ENCODE data around the gene IZUMO4.

The IZUMO4 gene

DNA sequence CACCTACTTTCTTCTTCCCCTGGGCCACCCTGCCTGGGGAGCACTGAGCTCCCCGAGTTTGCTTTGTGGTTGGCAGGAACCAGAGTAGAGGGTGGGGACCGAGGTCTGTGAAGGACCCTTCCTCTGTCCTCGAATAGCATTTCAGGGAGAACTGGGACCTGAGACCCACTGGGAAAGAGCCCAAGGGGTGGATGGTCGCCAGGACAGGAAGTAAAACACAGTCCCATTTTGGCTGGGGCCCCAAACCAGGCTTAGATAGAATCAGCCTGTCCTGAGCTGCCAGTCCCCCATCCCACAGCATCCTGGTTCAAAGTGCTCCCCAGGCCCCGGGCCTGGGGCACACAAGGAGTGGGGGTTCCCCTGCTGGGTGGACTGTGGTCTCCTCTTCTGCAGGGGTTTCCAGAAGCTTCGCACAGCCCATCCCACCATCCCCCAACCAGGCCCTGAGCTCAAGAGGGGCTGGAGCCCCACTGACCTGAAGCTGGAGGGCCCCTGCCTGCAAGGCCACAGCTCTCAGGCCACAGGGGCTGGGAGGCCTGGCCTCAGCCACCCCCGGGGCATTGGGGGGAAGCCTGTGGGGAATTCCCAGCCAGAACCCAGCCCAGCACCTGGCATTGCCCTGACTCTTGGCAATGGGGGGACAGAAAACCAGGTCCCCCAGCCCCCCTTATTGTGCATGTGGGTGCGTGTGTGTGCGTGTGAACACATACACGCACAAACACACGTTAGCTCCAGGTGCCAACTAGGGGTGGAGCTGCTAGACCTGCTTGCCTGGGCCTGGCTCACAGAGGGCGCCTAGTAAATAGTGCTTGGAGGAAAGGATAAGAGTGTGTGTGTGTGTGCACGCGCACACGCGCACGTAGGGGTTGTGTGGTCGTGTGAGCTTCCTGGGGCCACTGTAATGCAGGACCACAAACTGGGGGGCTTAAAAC, 44.7 kb upstream of the IZUMO4 start:
- no peak for TF ChIP-seq FOXA1 (IDR thresholded peaks at IDR 0.05)
- no peak for TF ChIP-seq L3MBTL2 (conservative IDR thresholded peaks at IDR 0.05)
- no peak for TF ChIP-seq ELF4 (IDR thresholded peaks at IDR 0.05)
- no peak for TF ChIP-seq CTBP1 (IDR thresholded peaks at IDR 0.05; ENCODE audit: borderline replicate concordance)
- TF ChIP-seq, protein P1, sequence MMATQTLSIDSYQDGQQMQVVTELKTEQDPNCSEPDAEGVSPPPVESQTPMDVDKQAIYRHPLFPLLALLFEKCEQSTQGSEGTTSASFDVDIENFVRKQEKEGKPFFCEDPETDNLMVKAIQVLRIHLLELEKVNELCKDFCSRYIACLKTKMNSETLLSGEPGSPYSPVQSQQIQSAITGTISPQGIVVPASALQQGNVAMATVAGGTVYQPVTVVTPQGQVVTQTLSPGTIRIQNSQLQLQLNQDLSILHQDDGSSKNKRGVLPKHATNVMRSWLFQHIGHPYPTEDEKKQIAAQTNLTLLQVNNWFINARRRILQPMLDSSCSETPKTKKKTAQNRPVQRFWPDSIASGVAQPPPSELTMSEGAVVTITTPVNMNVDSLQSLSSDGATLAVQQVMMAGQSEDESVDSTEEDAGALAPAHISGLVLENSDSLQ (IDR thresholded peaks at IDR 0.05) = no peak
- TF ChIP-seq FOXM1 (IDR thresholded peaks at IDR 0.05; ENCODE audit: borderline replicate concordance) = no peak
- TF ChIP-seq FOXK2 (IDR thresholded peaks at IDR 0.05) = no peak
- no peak for TF ChIP-seq NFRKB (IDR thresholded peaks at IDR 0.05)
- no peak for TF ChIP-seq TARDBP (IDR thresholded peaks at IDR 0.05)
- TF ChIP-seq HDGF (IDR thresholded peaks at IDR 0.05; ENCODE audit: borderline replicate concordance) = no peak
- TF ChIP-seq ZNF384 (IDR thresholded peaks at IDR 0.05) = no peak
- TF ChIP-seq SP1 (IDR thresholded peaks at IDR 0.05) = no peak
- TF ChIP-seq LEF1 (IDR thresholded peaks at IDR 0.05; ENCODE audit: borderline replicate concordance) = no peak
- TF ChIP-seq SUZ12 (IDR thresholded peaks at IDR 0.05) = no peak
- CTCF ChIA-PET = interaction anchor here (1.0 kb wide), 1 partner anchor 18 kb away, joined by 3 read pairs; no protein-coding TSS in a partner anchor
- POLR2A ChIA-PET = interaction anchor here (0.9 to 3.8 kb wide), 9 partner anchors 9 to 100 kb away, joined by 3 to 33 read pairs (median 5); partner anchors contain the start of gene AP3D1
- no peak for DNase-seq (ENCODE audit: extremely low spot score)

DNA sequence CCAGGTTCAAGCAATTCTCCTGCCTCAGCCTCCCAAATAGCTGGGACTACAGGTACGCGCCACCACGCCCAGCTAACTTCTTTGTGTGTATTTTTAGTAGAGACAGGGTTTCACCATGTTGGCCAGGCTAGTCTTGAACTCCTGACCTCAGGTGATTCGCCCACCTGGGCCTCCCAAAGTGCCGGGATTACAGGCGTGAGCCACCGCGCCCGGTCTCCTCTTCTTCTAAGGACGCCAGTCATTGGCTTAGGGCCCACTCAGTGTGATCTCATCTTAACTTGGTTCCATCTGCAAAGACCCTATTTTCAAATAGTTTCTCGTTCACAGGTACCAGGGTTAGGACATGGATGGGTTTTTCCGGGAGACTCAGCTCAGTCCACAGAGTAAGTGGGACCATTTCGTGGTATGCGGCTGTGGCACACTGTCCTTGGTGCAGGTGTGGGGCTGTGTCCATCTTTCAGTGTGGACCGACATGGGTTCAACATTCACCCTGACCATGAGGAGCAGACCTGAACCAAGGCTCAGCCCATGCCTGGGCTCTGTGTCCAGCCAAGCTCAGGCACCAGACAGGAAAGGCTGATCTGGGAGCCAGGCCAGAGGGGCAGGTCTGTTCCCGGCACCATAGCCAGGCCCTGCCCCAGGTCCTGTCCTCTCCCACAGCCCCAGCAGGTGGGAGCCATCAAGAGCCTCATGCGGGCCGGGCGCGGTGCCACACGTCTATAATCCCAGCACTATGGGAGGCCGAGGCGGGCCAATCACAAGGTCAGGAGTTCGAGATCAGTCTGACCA, 42.9 kb upstream of the IZUMO4 start:
- no peak for TF ChIP-seq L3MBTL2 (conservative IDR thresholded peaks at IDR 0.05)
- TF ChIP-seq ELF4 (IDR thresholded peaks at IDR 0.05) = no peak
- no peak for TF ChIP-seq LEF1 (IDR thresholded peaks at IDR 0.05; ENCODE audit: borderline replicate concordance)
- TF ChIP-seq FOXK2 (IDR thresholded peaks at IDR 0.05) = no peak
- no peak for TF ChIP-seq SUZ12 (IDR thresholded peaks at IDR 0.05)
- TF ChIP-seq, protein P1 (IDR thresholded peaks at IDR 0.05) = no peak
- no peak for TF ChIP-seq FOXM1 (IDR thresholded peaks at IDR 0.05; ENCODE audit: borderline replicate concordance)
- no peak for TF ChIP-seq SP1 (IDR thresholded peaks at IDR 0.05)
- TF ChIP-seq ARNT (IDR thresholded peaks at IDR 0.05) = no peak
- no peak for TF ChIP-seq CTBP1 (IDR thresholded peaks at IDR 0.05; ENCODE audit: borderline replicate concordance)
- no peak for TF ChIP-seq TARDBP (IDR thresholded peaks at IDR 0.05)
- no peak for TF ChIP-seq FOXA1 (IDR thresholded peaks at IDR 0.05)
- TF ChIP-seq HDGF (IDR thresholded peaks at IDR 0.05; ENCODE audit: borderline replicate concordance) = no peak
- no peak for TF ChIP-seq NFRKB (IDR thresholded peaks at IDR 0.05)
- TF ChIP-seq BHLHE40 (IDR thresholded peaks at IDR 0.05; ENCODE audit: borderline replicate concordance) = no peak
- no peak for TF ChIP-seq ZNF384 (IDR thresholded peaks at IDR 0.05)
- ChIA-PET POLR2A (interaction anchor here (3.8 kb wide), 1 partner anchor 11 kb away, joined by 20 read pairs; no protein-coding TSS in a partner anchor), CTCF (no interaction called here)
- DNase-seq (ENCODE audit: extremely low spot score) = no peak

DNA sequence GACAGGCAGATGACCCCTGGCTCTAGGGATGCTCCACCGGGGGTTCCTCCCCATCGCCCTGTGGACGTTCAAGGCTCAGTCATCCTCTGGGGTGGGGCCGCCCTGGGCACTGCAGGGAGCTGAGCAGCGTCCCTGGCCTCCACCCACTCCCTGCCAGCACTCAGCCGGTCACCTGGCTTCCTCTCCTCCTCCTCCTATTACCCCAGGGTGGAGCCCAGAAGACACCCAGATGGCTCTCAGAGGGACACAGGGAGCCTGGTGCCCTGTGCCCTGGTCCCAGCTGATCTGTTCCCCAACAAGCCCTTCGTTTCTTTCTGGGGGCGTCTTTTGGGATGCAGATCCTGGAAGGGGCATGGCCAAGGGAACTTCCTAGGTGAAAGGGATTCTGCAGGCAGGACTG, 42.0 kb upstream of the IZUMO4 start:
- ChIA-PET CTCF (no interaction called here), POLR2A (interaction anchor here (3.8 kb wide), 1 partner anchor 12 kb away, joined by 20 read pairs; no protein-coding TSS in a partner anchor)
- TF ChIP-seq NFRKB (IDR thresholded peaks at IDR 0.05) = no peak
- TF ChIP-seq FOXA1 (IDR thresholded peaks at IDR 0.05) = no peak
- no peak for TF ChIP-seq L3MBTL2 (conservative IDR thresholded peaks at IDR 0.05)
- no peak for TF ChIP-seq SP1 (IDR thresholded peaks at IDR 0.05)
- TF ChIP-seq ZNF384 (IDR thresholded peaks at IDR 0.05) = no peak
- no peak for TF ChIP-seq ARNT (IDR thresholded peaks at IDR 0.05)
- TF ChIP-seq, protein P1 (IDR thresholded peaks at IDR 0.05) = no peak
- no peak for TF ChIP-seq CTBP1 (IDR thresholded peaks at IDR 0.05; ENCODE audit: borderline replicate concordance)
- TF ChIP-seq HDGF (IDR thresholded peaks at IDR 0.05; ENCODE audit: borderline replicate concordance) = no peak
- TF ChIP-seq SUZ12 (IDR thresholded peaks at IDR 0.05) = no peak
- no peak for DNase-seq (ENCODE audit: extremely low spot score)

DNA sequence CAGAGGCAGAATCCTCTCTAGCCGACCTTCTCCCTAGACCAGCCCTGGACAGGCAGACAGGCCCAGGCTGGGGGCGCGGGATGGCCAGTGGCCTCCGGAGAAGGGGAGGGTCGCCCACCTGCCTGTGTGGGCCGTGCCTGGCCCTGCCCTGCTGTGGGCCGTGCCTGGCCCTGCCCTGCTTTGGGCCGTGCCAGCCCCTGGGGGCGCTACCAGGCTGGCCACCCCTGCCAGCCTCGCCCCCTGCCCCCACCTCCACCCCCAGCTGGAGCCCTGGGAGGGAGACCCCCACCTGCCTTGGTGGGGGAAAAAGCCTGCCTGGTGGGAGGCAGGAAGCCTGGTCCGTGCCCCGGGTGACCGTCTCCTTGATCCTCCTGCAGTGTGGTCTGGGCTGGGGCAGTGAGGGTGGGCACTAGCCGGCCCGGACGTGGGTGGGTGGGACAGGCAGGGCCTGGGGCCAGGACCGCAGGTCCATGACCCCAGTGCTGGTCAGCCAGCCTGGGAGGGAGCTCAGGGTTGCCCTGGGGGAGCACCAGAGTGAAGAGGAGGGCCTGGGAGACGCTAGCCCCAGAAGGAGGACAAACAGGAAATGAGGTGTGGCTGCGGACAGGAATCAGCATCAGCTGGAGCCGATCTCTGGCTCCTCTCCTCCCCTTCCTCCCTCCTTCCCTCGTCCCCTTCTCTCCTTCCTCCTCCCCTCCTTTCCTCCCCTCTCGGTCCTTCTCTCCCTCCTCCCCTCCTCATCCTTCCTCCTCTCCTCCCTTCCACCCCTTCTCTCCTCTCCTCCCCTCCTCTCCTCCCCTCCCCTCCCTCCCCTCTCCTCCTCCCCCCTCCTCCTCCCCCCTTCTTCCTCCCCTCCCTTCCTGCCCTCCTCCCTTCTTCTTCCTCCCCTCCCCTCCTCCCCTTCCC, 40.5 kb upstream of the IZUMO4 start:
- ChIA-PET POLR2A (no interaction called here), CTCF (no interaction called here)
- TF ChIP-seq FOXK2 (IDR thresholded peaks at IDR 0.05) = no peak
- TF ChIP-seq ELF4 (IDR thresholded peaks at IDR 0.05) = no peak
- TF ChIP-seq NFRKB (IDR thresholded peaks at IDR 0.05) = no peak
- no peak for TF ChIP-seq HDGF (IDR thresholded peaks at IDR 0.05; ENCODE audit: borderline replicate concordance)
- no peak for TF ChIP-seq CTBP1 (IDR thresholded peaks at IDR 0.05; ENCODE audit: borderline replicate concordance)
- no peak for TF ChIP-seq FOXA1 (IDR thresholded peaks at IDR 0.05)
- TF ChIP-seq, protein P1 (IDR thresholded peaks at IDR 0.05) = no peak
- no peak for TF ChIP-seq FOXM1 (IDR thresholded peaks at IDR 0.05; ENCODE audit: borderline replicate concordance)
- TF ChIP-seq L3MBTL2 (conservative IDR thresholded peaks at IDR 0.05) = no peak
- DNase-seq (ENCODE audit: extremely low spot score) = no peak
